HG03469 (cell line): ENCODE measurements around the gene CDC42SE2.
"Not testable (repeated sequence)": the region's sequence is repeated elsewhere in the genome, so short reads cannot be mapped to it uniquely, and the experiment has no call there.

Experiments used
- ATAC-seq: cut with Tn5 transposase; IDR thresholded peaks from one replicate; pipeline ENCODE4 v1.9.1; 2021; ENCODE audit warnings: mild to moderate bottlenecking, moderate library complexity, moderate number of reproducible peaks; ENCODE audit not compliant: unreplicated experiment

Gene CDC42SE2

DNA sequence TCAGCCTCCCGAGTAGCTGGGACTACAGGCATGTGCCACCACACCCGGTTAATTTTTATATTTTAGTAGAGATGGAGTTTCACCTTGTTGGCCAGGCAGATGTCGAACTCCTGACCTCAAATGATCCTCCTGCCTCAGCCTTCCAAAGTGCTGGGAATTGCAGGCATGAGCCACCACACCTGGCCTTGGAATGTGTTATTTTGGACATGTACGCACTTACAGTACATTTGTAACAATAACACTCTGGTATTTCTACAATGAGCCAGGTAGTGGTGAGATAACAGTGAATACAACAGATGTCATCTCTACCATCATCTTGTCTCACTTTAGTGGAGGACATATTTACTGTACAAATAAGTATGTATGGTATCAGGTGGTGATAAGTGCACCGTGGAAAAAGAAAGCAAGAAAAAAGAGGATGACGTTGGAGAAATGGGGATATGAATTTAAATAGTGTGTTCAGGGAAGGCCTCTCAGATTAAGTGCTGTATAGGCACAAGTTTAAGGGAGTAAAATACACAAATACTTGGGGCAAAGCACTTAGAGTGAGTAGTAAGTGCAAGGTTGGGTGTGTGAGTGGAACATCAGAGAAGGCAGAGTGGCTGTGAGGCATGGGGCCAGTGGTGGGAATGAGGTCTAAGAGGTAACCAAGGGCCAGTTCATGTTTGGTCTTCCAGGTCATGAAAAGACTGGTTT lies 100.1 kb downstream of the CDC42SE2 start:
- ATAC-seq: no peak

DNA sequence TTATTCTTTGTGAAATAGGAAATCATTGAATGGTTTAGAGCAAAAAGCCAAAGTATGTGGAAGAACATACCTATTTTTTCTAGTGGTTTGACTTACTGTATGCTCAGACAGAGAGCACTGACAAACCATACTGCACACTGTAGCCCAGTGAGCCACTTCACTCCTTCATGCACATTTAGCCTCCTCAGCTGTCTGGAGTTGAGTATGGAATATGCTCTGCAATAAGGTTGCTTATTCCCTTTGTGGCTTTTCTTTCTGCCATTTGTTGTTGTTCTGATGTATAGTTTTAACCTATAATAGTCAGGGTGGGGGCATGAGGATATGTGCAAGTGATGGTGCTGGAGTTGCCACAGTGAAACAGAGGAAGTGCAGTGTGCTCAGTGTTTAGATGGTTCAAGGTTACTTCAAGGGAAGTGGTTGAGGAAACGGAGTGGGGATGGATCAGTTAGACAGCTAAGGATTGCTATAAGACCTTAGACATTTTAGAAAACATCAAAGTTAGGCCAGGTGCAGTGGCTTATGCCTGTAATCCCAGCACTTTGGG lies 100.7 kb downstream of the CDC42SE2 start:
- no peak for ATAC-seq

DNA sequence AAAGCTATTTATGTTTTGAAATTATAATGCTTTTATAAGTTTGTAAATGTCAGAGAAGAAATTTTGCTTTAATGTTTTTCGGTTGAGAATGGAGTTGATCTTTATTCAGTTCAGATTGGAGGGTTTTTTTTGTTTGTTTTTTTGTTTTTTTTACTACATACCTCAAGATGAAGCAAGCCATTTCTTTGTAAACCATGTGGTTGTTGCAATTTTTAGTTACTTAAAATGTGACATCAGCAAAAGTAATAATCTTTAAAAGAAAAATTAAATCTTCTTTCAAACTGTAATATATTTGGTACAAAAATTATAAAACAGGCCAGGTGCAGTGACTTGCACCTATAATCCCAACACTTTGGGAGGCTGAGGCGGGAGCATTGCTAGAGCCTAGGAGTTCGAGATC lies 102.6 kb downstream of the CDC42SE2 start:
- no peak for ATAC-seq

DNA sequence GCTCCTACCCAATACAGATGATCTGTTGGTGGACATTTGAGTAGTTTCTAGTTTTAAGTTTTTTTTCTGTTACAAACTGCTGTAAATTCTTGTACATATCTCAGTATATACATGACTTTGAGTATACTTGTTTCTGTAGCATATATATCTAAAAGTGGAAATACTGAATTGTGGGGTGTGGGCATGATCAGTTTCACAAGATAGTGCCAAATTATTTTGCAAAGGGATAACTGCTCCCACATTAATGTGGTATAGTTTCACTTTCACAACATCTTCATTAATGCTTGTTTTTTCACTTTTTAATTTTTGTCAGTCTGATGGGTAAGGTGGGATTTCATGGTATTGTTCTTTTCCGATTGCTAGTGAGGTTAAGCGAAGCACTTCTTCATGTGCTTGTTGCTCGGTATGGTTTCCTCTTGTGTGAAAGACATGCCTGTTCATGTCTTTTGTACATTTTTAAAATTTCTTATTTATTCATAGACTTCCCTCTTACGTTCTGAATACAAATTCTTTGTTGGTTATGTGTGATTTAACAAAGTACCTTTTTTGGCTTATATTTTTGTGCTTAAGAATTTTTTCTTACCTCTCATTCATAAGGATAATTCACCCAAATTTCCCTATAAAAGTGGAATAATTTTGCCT lies 103.5 kb downstream of the CDC42SE2 start:
- ATAC-seq: no peak

DNA sequence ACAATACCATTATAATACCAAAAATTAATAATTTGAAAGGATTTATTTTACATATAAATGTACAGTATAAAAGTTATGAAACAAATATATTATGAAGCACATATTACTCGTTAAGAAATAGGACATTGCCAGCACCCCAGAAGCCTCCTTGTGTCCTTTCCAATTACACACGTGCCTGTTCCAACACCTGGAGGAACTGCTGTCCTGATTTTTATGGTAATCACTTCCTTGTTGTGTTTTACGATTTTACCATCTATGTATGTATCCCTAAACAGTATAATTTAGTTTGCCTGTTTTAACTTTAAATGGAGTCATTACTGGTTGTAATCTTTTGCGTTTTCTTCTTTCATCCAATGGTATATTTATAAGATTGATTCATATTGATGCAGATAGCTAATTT lies 105.0 kb downstream of the CDC42SE2 start:
- ATAC-seq: no peak

DNA sequence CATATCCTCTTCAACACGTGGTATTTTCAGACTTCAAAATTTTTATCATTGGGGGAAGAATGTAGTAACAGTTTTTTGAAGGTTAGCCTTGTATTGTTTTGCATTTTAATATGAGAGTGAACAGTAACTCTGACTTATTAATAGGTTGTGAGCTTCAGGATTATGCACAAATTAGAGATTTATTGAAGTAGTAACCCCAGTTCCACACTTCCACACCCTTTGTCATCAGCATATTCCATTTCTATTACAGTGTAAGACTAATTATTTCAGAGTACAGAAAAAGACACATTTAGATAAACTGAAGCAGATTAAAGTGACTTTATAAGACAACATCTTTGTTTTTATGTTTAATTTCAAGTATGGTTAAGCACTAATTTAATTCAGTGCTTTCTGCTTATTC lies 105.7 kb downstream of the CDC42SE2 start:
- no peak for ATAC-seq

DNA sequence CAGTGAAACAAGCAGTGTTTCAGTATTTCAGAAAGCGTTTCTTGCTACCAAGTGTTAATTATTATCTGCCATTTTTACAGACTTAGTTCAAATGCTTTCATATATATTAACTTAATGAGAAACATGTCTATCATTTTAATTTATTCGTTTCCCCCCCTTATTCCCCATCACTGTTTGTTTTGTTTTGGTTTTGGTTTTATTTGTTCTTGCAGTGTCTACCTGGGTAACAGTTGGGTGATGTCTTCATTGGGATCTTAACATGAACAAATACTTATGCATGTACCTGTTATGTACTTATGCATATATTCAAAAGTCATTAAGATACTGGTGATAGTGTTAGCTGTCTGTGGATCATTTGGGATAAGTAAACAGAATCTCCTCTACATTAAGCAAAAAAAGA lies 108.0 kb downstream of the CDC42SE2 start:
- ATAC-seq: no peak

DNA sequence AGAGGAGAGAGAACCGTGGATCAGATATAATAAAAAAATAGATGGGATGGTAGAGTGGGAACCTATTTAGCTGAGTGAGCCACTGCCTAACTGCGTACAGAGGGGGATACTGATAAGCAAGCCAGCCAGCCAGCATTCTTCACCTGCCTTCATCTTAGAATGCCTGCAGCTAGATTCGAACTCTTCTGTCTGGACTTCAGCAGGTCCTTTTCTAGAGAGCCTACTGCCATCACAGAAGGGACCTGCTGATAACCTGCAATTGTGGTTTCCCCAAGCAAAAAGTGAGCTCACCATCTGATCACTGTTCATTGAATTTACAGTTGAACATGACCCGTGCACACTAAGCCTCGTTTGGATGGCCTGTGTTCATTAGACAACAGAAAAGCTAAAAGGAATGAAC lies 109.4 kb downstream of the CDC42SE2 start:
- no peak for ATAC-seq

DNA sequence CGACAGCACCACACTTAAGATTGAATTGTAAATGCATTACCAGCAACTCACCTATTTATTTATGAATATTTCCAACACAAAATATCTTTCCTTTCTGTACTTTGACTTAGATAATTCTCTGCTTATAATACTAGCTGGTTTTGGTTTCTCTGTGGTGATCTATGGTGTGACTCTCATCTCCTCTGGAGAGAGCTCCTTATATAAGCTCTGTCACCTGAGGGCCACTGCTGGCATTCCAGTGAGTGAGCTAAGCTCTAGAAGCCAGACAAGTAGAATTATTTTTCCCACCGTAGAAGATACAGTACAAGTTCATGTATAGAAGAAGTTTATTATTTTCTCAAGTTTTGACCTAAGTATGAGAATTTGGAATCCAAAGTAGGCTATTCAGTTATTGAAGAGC lies 111.5 kb downstream of the CDC42SE2 start:
- ATAC-seq: peak; percentile 23

DNA sequence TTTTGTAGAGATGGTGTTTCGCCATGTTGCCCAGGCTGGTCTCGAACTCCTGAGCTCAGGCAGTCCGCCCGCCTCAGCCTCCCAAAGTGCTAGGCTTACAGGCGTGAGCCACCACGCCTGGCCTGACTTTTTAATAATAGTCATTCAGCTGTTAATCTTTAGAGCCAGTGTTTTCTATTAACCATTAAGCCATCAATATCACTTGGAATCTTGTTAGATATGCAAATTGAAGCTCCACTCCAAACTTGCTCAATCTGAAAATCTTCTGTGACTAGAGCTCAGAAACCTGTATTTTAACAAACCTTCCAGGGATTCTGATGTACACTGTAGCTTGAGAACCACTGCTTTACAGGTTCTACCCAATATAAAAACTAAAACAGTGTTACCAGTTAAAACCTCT lies 113.5 kb downstream of the CDC42SE2 start:
- ATAC-seq: no peak

DNA sequence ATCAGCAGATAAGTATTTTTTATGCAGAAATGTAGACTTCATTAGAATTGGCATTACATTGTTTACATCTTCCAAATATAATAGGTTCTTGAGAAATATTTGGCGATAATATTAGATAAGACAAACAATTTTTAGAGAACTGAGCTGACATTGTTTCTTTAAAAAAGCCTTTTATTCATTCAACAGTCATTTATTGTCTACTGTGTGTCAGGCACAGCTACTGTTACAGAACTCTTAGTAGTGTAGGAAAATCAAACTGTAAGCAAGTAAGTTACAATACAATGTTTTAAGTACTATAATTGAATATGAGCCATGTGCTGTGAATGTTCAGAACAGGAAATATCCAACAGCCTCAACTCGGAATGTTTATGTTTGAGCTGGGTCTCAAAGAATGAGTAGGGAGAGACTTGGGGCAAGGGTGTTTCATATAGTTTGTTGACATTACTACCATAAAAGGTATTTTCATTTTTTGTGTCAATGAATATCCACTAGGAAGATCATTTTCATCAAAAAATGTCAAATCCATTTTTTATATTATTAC lies 114.0 kb downstream of the CDC42SE2 start:
- ATAC-seq: no peak

DNA sequence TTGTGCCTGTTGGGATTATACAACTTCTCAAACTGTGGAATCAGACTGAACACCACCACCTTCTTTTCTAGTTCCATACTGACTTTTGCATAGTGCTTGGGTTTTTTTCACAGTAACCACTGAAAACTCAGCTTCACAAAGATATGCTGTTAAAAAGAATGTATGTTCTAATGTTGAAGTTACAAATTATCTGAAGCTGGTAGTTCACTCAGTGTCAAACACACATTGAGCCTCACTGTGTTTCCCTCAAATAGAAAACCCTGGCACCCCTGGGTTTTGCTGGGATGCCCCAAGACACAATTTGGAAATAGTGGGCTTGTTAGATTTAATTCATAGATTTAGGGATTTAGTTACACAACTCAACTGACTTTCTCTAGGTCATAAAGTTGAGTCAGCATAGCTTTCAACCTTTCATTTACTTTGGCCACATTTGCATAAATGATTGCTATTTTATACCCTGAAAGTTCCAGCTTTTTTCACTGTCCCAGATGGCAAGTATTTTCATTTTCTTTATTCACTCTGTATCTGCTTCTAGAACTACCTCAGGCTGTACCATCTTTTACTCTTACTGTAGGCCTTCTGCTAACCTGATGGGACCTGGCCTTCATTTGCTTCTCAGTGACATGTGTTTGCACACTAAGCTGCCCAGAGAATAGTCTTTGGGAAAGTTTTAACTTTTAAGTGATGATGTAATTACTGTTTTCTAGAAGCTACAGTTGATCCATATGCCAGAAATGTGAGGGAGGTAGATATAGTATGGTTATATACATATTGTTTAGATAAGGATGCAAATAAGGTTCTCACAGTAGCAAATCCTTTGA lies 115.1 kb downstream of the CDC42SE2 start:
- ATAC-seq: no peak

DNA sequence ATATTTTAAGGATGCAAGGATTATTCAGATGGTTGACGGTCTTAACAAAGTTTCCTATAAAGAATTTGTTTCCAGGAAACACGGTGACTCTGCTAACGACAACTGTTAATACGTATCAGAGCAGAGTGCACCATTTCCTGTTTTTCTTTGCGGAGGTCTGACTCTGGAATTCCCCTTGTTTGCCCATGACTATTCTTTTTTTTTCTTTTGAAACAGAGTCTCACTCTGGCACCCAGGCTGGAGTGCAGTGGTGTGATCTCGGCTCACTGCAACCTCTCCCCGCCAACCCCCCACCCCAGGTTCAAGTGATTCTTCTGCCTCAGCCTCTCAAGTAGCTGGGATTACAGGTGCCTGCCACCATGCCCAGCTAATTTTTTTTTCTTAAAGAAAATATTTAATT lies 115.9 kb downstream of the CDC42SE2 start:
- ATAC-seq: no peak

DNA sequence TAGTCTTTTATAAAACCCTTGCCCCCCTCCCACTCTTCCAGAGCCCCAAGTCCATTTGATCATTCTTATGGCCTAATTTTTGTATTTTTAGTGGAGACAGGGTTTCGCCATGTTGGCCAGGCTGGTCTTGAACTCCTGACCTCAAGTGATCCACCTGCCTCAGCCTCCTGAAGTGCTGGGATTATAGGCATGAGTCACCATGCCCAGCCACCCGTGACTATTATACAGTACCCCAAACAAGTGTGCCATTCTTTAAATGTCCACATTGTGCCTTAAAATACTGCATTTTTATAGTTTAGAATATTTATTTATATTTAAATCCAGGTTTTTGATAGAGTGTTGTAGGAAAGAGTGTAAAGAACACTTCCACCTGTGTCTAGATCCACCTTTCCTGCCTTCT lies 116.4 kb downstream of the CDC42SE2 start:
- ATAC-seq: not testable (repeated sequence)

DNA sequence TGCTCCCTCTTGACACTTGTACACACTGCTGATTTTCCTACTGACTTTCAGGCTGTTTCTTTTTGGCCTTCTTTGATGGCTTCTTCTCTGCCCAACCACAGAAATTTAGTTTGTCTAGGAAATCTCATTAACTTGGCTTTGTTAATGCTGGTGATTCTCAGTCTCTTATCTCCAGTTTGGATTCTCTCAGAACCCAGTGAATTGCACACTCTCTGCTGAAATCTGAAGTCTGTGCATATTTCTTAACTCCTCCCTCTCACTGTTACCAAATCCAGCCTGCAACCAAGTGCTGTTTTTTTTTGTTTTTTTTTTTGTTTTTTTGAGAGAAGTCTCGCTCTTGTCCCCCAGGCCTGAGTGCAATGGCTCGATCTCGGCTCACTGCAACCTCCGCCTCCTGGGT lies 117.2 kb downstream of the CDC42SE2 start:
- no peak for ATAC-seq

DNA sequence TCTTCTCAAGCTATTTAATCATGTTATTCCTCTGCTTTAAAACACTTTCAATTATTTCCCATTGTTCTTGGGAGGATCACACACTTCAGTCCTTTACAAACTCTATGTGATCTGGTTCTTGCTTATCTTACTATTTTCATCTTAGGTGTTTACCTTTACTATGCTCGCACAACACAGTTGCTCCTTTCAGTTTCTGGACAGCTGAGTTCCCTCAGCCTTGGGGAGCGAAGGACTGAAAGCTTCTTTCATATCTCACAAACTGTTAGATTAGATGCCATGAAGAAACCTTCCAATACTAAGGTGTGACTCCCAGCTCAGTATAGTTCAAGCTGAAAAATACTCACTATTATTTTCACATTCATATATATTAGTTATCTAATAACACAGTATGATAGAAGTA lies 117.9 kb downstream of the CDC42SE2 start:
- peak; percentile 28 for ATAC-seq

DNA sequence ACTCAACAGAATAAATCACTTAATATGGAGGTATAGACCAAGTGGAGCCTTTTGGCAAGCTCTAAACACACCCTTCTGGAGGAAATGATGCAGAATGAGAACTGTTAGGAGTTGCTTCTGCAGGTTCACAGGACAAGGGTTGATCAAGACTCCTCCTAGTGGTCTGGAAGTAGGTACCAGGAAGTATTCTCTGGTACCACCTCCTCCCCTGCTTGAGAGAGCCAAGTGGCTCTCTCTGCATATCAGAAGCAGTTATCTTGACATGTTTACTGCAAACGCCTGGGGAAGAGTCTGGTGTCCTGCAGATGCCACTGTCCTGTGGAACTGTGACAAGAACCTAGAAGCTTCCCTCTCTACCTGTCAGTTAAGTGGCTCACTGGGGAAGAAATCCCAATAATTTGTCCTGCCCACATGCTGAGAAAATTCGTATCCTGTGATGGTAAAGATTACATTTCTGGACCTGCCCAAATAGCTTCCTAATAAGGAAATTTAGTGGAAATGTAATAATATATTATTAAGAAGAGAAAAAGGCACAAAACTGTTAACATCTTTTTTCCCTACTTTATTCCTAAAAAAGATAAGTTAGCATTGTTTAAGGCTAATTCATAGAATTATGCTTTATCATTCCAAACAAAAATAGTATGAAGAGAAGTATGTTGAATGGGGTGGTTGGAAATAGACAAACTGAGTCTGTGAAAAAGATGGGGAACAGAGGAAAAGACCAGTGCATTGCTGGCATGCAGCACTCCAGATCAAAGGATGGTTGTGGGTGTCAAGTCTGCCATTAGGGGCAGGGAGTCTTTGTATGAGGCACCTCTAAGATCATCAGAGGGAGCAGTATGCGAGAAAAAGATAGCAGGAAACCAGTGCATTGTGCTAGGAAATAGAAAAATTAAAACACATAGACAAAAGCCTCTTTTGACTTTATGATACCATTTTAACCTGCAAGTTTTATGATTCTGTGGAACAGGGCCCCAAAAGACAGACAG lies 118.8 kb downstream of the CDC42SE2 start:
- peak; percentile 68 for ATAC-seq

DNA sequence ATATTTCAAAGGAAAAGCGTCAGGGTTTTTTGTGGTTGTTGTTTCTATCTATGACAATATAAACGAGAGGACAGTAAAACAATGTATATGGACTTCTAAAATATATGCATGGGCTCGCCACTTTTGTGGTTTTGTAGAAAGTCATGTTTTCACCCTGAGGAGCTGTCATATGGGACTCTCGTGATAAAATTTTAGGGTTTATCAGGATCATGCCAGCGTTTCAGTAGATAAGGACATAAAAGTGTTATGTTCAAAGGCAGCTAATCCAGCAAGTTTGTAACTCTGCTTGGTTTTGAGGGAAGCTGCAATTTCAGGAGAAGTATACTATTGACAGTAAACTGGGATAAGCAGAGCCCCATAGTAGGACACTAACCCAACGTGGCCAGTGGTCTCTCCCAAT lies 120.3 kb downstream of the CDC42SE2 start:
- ATAC-seq: no peak

DNA sequence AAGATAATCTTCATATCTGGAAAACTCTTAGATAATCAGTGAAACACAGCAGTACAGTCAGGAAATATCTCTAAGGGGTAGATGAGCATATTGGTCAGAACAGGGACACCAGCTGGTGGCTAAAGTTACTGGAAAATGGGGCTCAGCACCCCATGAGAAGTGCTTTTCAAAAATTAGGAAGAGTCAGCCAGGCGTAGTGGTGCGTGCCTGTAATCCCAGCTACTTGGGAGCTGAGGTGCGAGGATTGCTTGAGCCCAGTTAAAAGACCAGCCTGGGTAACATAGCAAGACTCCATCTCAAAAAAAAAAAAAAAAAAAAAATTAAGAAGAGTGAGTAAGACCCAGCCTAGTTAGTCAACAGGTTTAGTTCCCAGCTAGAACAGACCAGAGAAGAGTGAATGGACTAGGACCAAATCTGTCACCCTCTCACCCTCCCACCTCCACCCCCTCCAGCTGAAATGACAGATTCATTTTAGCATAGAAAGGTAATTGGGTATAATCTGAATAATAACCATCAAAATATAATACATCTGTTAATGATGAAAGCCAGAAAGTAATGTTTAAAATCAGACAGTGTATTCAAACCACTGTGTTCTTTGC lies 120.9 kb downstream of the CDC42SE2 start:
- ATAC-seq: no peak

DNA sequence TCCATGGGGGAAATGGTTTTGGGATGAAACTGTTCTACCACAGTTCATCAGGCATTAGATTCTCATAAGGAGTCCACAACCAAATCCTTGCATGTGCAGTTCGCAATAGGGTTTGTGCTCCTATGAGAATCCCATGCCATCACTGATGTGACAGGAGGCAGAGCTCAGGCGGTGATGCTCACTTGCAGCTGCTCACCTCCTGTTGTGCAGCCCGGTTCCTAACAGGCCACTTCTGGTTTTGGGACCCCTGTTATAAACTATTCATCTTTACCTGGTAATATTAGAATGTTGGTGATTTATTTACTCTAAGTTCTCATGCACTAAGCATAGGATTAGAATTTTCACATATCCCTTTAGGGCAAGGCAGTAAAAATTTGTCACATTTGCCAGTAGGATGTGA lies 122.3 kb downstream of the CDC42SE2 start:
- ATAC-seq: no peak
